Natural killer cell (primary cell): ENCODE measurements around the gene CEP68. TPM values are rescaled to one million over a fixed set of nuclear protein-coding genes. Genes with fewer than 3 reads are reported as not detected.
A peak's percentile ranks its signal among the peaks of the same experiment; 100 is the strongest.

Source experiments
- ATAC-seq, 3 donors: fragments of 150-1000 bp in 2 of 3; fragments of 200-7000 bp in 1 of 3; cut with Tn5 transposase; 1 replicate in 1 of 3; 2 replicates in 2 of 3; pipeline ENCODE4 v1.10.0; 2021; ENCODE audit warnings: mild to moderate bottlenecking in 2 of 3, moderate library complexity in 2 of 3
- DNase-seq, 2 donors: peaks; one replicate each; pipeline versions ENCODE4 v3.0.0 to v3.0.0-alpha.2; 2013 to 2021; ENCODE audit warnings: mixed read lengths in 1 of 2
- H3K27ac ChIP-seq: one replicate; pipeline ENCODE4 v1.5.1; 2013; ENCODE audit warnings: mild to moderate bottlenecking, low read length
- H3K27me3 ChIP-seq: one replicate; pipeline ENCODE4 v1.6.1; 2013; ENCODE audit warnings: low read length; ENCODE audit not compliant: control insufficient read depth, insufficient read depth
- H3K36me3 ChIP-seq: one replicate; pipeline ENCODE4 v1.6.1; 2013; ENCODE audit warnings: low read length; ENCODE audit not compliant: control insufficient read depth, insufficient read depth
- H3K4me1 ChIP-seq: one replicate; pipeline ENCODE4 v1.6.1; 2013; ENCODE audit warnings: low read length; ENCODE audit not compliant: control insufficient read depth, insufficient read depth
- H3K4me3 ChIP-seq: one replicate; pipeline ENCODE4 v1.5.1; 2013; ENCODE audit warnings: low read length
- H3K9me3 ChIP-seq: one replicate; pipeline ENCODE4 v1.6.1; 2013; ENCODE audit warnings: low read length; ENCODE audit not compliant: control insufficient read depth, insufficient read depth
- H3K27ac Mint-ChIP-seq, 2 donors: one replicate each; pipeline ENCODE4 v1.8.0; 2022; ENCODE audit warnings: mild to moderate bottlenecking in 2 of 2, mixed read lengths in 2 of 2, moderate library complexity in 1 of 2
- H3K27me3 Mint-ChIP-seq, 2 donors: one replicate each; pipeline ENCODE4 v1.8.0; 2022; ENCODE audit warnings: low read depth in 2 of 2, mixed read lengths in 2 of 2
- H3K36me3 Mint-ChIP-seq: one replicate; pipeline ENCODE4 v1.8.0; 2022; ENCODE audit warnings: mixed read lengths
- H3K4me1 Mint-ChIP-seq, 2 donors: one replicate each; pipeline ENCODE4 v1.8.0; 2022; ENCODE audit warnings: mixed read lengths in 2 of 2
- H3K4me3 Mint-ChIP-seq: one replicate; pipeline ENCODE4 v1.8.0; 2022; ENCODE audit warnings: mild to moderate bottlenecking, moderate library complexity, mixed read lengths
- H3K9me3 Mint-ChIP-seq, 2 donors: one replicate each; pipeline ENCODE4 v1.8.0; 2022; ENCODE audit warnings: mixed read lengths in 2 of 2
- WGBS: methylation state at CpG from one replicate; pipeline ENCODE4 v1.1.7; 2013; ENCODE audit warnings: missing lambda C conversion rate; ENCODE audit not compliant: insufficient coverage; 5-methylcytosine and 5-hydroxymethylcytosine counted together
- intact Hi-C: fragments of 100-400 bp; cut with micrococcal nuclease; formaldehyde crosslinking; loops from one replicate; pipeline ENCODE4 v1.14.2; 2022
- total RNA-seq, 4 donors: library from RNA; stranded (reverse); fragments of 120-200 nt in 1 of 4; gene quantifications; one replicate each; pipeline versions ENCODE4 v1.2.3 to v1.2.4, GENCODE V29; 2013 to 2022
- TF ChIP-seq, protein P1 (sequence below): fragments of 200-600 bp; IDR thresholded peaks from one replicate; pipeline ENCODE4 v1.8.0; 2022; ENCODE audit warnings: antibody characterized with exemption

CEP68 gene
- total RNA-seq, 3 donors from 2014 or later (not counting 1 experiment from before 2014, with no cell fraction given), result 5.6 to 8.3 (median 5.8) TPM

GRCh38 chr2:65037178-65037577 lies 19.0 kb upstream of the CEP68 start:
- Histone ChIP-seq H3K36me3 (no peaks in the 10 kb centered on the region), H3K27me3 (no peaks in the 10 kb centered on the region), H3K4me3 (no peak overlapping the region), H3K27ac (no peak overlapping the region), H3K4me1 (peaks cover 11% of the 10 kb centered on the region), H3K9me3 (no peaks in the 10 kb centered on the region)
- H3K27me3 Mint-ChIP-seq, result no peaks in the 10 kb centered on the region
- no peak overlapping the region for H3K27ac Mint-ChIP-seq
- no peak for ATAC-seq
- no peak for DNase-seq
- H3K4me1 Mint-ChIP-seq, result peaks cover 15 to 17% of the 10 kb centered on the region in 2 donors
- intact Hi-C loops, result no loop called here
- H3K9me3 Mint-ChIP-seq, result no peaks in the 10 kb centered on the region
- TF ChIP-seq, protein P1, sequence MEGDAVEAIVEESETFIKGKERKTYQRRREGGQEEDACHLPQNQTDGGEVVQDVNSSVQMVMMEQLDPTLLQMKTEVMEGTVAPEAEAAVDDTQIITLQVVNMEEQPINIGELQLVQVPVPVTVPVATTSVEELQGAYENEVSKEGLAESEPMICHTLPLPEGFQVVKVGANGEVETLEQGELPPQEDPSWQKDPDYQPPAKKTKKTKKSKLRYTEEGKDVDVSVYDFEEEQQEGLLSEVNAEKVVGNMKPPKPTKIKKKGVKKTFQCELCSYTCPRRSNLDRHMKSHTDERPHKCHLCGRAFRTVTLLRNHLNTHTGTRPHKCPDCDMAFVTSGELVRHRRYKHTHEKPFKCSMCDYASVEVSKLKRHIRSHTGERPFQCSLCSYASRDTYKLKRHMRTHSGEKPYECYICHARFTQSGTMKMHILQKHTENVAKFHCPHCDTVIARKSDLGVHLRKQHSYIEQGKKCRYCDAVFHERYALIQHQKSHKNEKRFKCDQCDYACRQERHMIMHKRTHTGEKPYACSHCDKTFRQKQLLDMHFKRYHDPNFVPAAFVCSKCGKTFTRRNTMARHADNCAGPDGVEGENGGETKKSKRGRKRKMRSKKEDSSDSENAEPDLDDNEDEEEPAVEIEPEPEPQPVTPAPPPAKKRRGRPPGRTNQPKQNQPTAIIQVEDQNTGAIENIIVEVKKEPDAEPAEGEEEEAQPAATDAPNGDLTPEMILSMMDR, result no peak
- 87% methylated on average over 3 of the region's 3 CpGs for WGBS
- H3K4me3 Mint-ChIP-seq, result no peak overlapping the region
- H3K36me3 Mint-ChIP-seq, result no peaks in the 10 kb centered on the region

DNA sequence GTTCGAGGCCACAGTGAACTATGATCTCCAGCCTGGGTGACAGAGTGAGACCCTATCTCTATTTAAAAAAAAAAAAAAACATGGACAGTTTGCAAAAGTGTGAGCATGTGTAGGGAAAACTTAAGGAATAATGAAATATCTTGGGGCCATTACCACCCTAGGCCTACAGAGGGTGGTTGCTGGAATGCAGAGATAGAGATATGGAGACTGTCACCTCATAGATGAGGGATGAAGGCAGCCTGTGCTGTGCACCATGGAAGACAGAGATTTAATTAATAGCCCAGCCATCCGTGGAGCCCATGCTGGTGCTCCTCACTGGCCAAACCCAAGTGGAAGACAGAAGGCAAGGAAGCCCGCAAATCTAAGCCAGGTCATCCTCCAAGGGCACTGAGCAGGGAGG lies 16.6 kb upstream of the CEP68 start:
- no peaks in the 10 kb centered on the region for H3K36me3 Mint-ChIP-seq
- Histone ChIP-seq H3K27ac (no peak overlapping the region), H3K9me3 (peaks cover 10% of the 10 kb centered on the region), H3K4me3 (no peak overlapping the region), H3K36me3 (no peaks in the 10 kb centered on the region), H3K4me1 (peaks cover 4% of the 10 kb centered on the region), H3K27me3 (no peaks in the 10 kb centered on the region)
- H3K27ac Mint-ChIP-seq, result no peak overlapping the region
- H3K4me1 Mint-ChIP-seq, result peaks cover 12 to 15% of the 10 kb centered on the region in 2 donors
- TF ChIP-seq, protein P1, result no peak
- DNase-seq (no peak), ATAC-seq (no peak)
- intact Hi-C loops, result loop anchor here (1.0 to 10.0 kb wide), 3 partner anchors 52 to 515 kb away; partner anchors contain the start of genes AFTPH and SLC1A4
- no peak overlapping the region for H3K4me3 Mint-ChIP-seq
- 99% methylated on average over 3 of the region's 3 CpGs for WGBS
- peaks cover 3 to 5% of the 10 kb centered on the region in 2 donors for H3K9me3 Mint-ChIP-seq
- H3K27me3 Mint-ChIP-seq, result no peaks in the 10 kb centered on the region

DNA sequence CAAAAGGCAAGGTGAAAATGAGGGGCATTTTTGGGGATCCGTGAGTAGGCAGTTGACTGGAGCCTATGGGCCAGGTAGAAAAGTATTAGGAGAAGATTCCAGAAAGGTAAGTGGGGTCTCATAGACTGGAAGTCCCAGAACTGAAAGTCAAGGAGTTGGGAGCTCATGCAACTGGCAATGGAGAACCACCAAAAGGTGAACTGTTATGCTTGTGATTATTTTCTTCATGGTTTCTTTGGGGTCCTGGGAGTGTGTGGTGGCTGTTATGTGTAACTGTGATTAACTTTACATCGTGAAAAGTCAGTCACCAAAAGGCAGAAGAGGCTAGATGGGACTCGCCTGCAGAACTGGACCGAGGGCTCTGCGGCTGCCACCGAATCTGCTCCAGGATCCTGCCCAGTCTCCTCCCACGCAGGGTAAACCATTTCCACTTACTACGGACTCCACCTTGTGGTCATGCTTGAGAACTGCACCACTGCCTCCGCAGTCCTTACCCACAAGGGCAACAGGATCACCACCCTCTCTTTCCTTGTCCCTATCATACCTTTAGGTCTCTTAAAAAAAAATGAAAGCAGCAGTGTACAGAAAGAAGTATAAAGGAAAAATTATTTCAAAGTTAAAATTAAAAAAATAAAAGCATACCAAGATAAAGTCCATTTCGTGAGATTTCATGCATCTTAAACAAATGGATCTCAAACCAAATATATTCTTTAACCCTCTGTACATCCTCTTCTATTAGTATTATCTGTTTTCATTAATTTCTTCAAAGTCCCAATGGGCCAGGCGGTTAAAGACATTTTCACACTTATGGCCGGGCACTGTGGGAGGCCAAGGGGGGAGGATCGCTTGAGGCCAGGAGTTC lies 15.6 kb upstream of the CEP68 start:
- Histone ChIP-seq H3K36me3 (no peaks in the 10 kb centered on the region), H3K4me3 (no peak overlapping the region), H3K27me3 (no peaks in the 10 kb centered on the region), H3K27ac (no peak overlapping the region), H3K4me1 (peaks cover 4% of the 10 kb centered on the region), H3K9me3 (peaks cover 10% of the 10 kb centered on the region)
- intact Hi-C loops, result loop anchor here (1.0 to 10.0 kb wide), 3 partner anchors 53 to 516 kb away; partner anchors contain the start of genes AFTPH and SLC1A4
- DNase-seq (peak; percentile 67 to 90), ATAC-seq (peak; percentile 94 to 100 (median 100))
- TF ChIP-seq, protein P1, result peak; percentile 95
- Mint-ChIP-seq H3K4me3 (no peak overlapping the region), H3K4me1 (peaks cover 12 to 15% of the 10 kb centered on the region in 2 donors), H3K36me3 (no peaks in the 10 kb centered on the region), H3K27ac (no peak overlapping the region), H3K9me3 (peaks cover 3 to 5% of the 10 kb centered on the region in 2 donors), H3K27me3 (no peaks in the 10 kb centered on the region)
- WGBS, result 32% methylated on average over 13 of the region's 13 CpGs
